ENCODE measurements around the gene MAPK8IP1.

DNA sequence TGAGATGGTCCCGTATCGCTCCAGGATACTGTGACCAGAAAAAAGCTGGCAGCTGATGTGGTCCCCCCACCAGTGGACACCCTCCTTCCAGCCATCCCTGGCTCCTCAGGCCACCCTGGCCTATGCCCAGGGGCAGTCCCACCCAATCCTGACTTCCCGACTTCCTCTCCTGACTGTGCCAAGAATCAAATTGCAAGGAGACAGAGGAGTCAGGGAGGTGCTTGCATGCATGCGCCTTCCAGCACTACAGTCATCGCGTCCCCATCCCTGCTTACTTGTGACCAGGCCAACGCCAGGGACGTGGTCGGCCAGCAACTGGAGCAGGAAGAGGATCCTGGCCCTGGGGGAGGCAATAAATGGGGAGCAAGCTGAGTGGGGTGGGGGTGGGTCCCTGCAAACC, 25.2 kb downstream of the MAPK8IP1 start:
- TF ChIP-seq ZNF274 (IDR thresholded peaks at IDR 0.05; ENCODE audit: low read depth, low read length) (no peak), YY1 (IDR thresholded peaks at IDR 0.05; ENCODE audit: insufficient read depth, insufficient read length) (no peak), SUZ12 (IDR thresholded peaks at IDR 0.05; ENCODE audit: extremely low read depth, insufficient read depth, insufficient read length) (no peak)
